Heart left ventricle (tissue), 16 donors: ENCODE measurements around the gene BACH2. TPM values are rescaled to one million over a fixed set of nuclear protein-coding genes. Genes with fewer than 3 reads are reported as not detected.

Experiments
- ATAC-seq, 4 donors: fragments of 200-7000 bp; cut with Tn5 transposase; one replicate each; pipeline ENCODE4 v1.9.1; 2020 to 2022; ENCODE audit warnings: moderate library complexity in 4 of 4, mild to moderate bottlenecking in 3 of 4, moderate number of reproducible peaks in 1 of 4
- DNase-seq, 5 donors: peaks; one replicate each; pipeline ENCODE4 v3.0.0-alpha.2; 2020
- H3K27ac ChIP-seq, 12 donors: fragments of 200-600 bp; sonication (generic) in 4 of 12; one replicate each; pipeline versions ENCODE4 v1.5.0 to v1.8.0; 2016 to 2022; ENCODE audit warnings: mild to moderate bottlenecking in 2 of 12
- H3K27me3 ChIP-seq, 9 donors: fragments of 200-600 bp; sonication (generic) in 2 of 9; one replicate each; pipeline versions ENCODE4 v1.5.1 to v1.8.0; 2016 to 2022; ENCODE audit warnings: mild to moderate bottlenecking in 3 of 9
- H3K36me3 ChIP-seq, 9 donors: fragments of 200-600 bp; sonication (generic) in 2 of 9; one replicate each; pipeline versions ENCODE4 v1.5.0 to v1.8.0; 2018 to 2022; ENCODE audit warnings: mild to moderate bottlenecking in 2 of 9
- H3K4me1 ChIP-seq, 12 donors: fragments of 200-600 bp; sonication (generic) in 4 of 12; one replicate each; pipeline versions ENCODE4 v1.5.0 to v1.8.0; 2016 to 2022; ENCODE audit warnings: mild to moderate bottlenecking in 3 of 12
- H3K4me3 ChIP-seq, 12 donors: fragments of 200-600 bp; sonication (generic) in 4 of 12; one replicate each; pipeline versions ENCODE4 v1.5.0 to v1.8.0; 2017 to 2022; ENCODE audit warnings: mild to moderate bottlenecking in 9 of 12, moderate library complexity in 4 of 12
- H3K9me3 ChIP-seq, 12 donors: fragments of 200-600 bp; sonication (generic) in 4 of 12; one replicate each; pipeline versions ENCODE4 v1.5.0 to v1.8.0; 2016 to 2022; ENCODE audit warnings: mild to moderate bottlenecking in 1 of 12
- POLR2A ChIP-seq, 2 donors: fragments of 450-650 bp; IDR thresholded peaks; one replicate each; pipeline ENCODE4 v1.6.1; 2017; ENCODE audit warnings: antibody characterized with exemption in 2 of 2, mild to moderate bottlenecking in 2 of 2, moderate library complexity in 2 of 2
- WGBS, 4 donors: extraction: QIAGEN DNeasy Blood & Tissue Kit in 2 of 4; methylation state at CpG; one replicate each; pipeline versions ENCODE4 v1.1.5 to v1.1.7; 2013 to 2018; 5-methylcytosine and 5-hydroxymethylcytosine counted together
- intact Hi-C, 10 donors: fragments of 100-400 bp; cut with DNase I; formaldehyde crosslinking; loops; one replicate each; pipeline versions ENCODE4 v1.11.1 to v1.14.2; 2022
- polyA plus RNA-seq, 2 donors: library from polyadenylated mRNA; stranded (reverse); fragments of 200-250 nt; gene quantifications; one replicate each; pipeline ENCODE4 v1.2.3, GENCODE V29; 2013
- total RNA-seq, 9 donors: library from RNA; depleted of rRNA in 2 of 9; stranded (reverse); fragments of >200 nt in 2 of 9; fragmentation: NEBNext Ultra II Directional in 3 of 9; extraction: Animal tissue kit (Norgen Biotek cat#: 25700) in 3 of 9; gene quantifications; one replicate each; pipeline versions ENCODE4 v1.1.0 to v1.2.4, GENCODE V29; 2016 to 2023
- TF ChIP-seq, protein P1 (sequence below), 12 donors: fragments of 200-600 bp; sonication (generic) in 4 of 12; IDR thresholded peaks; one replicate each; pipeline versions ENCODE4 v1.5.0 to v1.8.0; 2018 to 2022; ENCODE audit warnings: antibody characterized with exemption in 12 of 12, mild to moderate bottlenecking in 5 of 12
- donor health status: ischemic (EF 13 %, LVEDD 7.1; RV severe dilation, severe dysfunction).
- donor health status: healthy with polysubstance abuse.
- donor health status: DM: no; HTN: yes; CAD: no.
- donor health status: DM: no; HTN: no; CAD: no.
- donor health status: ischemic (EF 25% LVEDD 6.9; RV normal size, moderate dysfunction).
- donor health status: ischemic (EF 25% LVEDD 5.7; RV mildly dilated, moderate dysfunction).
- donor health status: healthy.
- donor health status: DM: yes; HTN: yes; CAD: no.
- donor health status: ischemic (EF 35%, LVEDD 5.7; RV mildly dilated, moderate dysfunction).
- donor health status: nonischemic (EF 11% LVEDD 7.7; RV severe dilation, severe dysfunction).
- donor health status: DM: yes; HTN: yes; CAD: no.
- donor health status: PGD.
- donor health status: ischemic (EF 29% LVEDD 5.4; RV normal size, mild dysfunction).
- donor health status: nonischemic (EF 23%, LVEDD 6.1; RV moderate dilation, normal function).

Gene BACH2
- total and polyA plus RNA-seq, 11 donors, result 0.23 to 8.4 (median 1.5) TPM

- TF ChIP-seq, protein P1, sequence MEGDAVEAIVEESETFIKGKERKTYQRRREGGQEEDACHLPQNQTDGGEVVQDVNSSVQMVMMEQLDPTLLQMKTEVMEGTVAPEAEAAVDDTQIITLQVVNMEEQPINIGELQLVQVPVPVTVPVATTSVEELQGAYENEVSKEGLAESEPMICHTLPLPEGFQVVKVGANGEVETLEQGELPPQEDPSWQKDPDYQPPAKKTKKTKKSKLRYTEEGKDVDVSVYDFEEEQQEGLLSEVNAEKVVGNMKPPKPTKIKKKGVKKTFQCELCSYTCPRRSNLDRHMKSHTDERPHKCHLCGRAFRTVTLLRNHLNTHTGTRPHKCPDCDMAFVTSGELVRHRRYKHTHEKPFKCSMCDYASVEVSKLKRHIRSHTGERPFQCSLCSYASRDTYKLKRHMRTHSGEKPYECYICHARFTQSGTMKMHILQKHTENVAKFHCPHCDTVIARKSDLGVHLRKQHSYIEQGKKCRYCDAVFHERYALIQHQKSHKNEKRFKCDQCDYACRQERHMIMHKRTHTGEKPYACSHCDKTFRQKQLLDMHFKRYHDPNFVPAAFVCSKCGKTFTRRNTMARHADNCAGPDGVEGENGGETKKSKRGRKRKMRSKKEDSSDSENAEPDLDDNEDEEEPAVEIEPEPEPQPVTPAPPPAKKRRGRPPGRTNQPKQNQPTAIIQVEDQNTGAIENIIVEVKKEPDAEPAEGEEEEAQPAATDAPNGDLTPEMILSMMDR (IDR thresholded peaks at IDR 0.05), result no peak
- TF ChIP-seq POLR2A (IDR thresholded peaks at IDR 0.05), result no peak
- no peaks in the 10 kb centered on the region for H3K9me3 ChIP-seq
- no peaks in the 10 kb centered on the region for H3K27me3 ChIP-seq
- no peak for ATAC-seq
- DNase-seq, result no peak
- H3K4me1 ChIP-seq, result peaks cover 0 to 4% (median 0%) of the 10 kb centered on the region in 12 donors
- intact Hi-C loops, result no loop called here
- H3K27ac ChIP-seq, result no peak overlapping the region
- no peaks in the 10 kb centered on the region for H3K36me3 ChIP-seq
- WGBS, 4 donors, result 67 to 76% (median 73%) methylated on average over 10 of the region's 10 CpGs
- H3K4me3 ChIP-seq, result no peak overlapping the region
These were observed 267.5 kb downstream of the BACH2 start for GRCh38 chr6:90028995-90029635.

DNA sequence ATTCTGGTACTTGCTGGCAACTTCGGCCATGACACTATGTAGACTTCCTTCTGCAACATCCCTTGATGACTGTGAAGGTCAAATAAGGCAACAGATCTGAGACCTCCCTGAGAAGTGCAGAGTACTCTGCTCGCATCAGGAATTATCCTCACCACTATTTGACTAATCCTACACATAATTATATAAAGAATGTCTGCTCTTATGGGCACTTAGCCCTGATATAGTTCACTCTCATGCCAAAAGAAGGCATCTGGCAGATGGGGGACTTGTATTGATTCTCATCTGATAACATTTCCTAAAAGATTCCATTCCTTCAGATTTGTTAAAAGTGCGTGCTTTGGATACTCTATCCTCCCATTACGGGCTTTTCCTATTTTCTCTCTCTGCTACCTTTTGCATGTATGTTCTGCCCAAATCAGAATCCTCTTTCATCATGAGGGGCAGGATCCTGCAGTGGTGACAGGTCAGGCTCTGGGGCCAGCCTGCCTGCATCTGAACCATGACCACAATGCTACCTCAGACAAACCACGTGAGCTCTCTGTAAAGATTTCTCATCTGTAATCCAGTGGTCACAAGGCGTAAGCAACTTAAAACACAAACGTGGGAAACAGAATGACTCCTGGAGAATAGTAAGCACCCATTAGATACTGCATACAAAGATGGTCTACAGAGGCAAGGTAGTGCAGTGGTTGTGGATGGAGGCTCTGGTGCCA lies 268.4 kb downstream of the BACH2 start:
- no peaks in the 10 kb centered on the region for H3K27me3 ChIP-seq
- 91 to 95% (median 94%) methylated on average over 7 of the region's 7 CpGs for WGBS, 4 donors
- H3K36me3 ChIP-seq, result no peaks in the 10 kb centered on the region
- H3K27ac ChIP-seq, result no peak overlapping the region
- intact Hi-C loops, result no loop called here
- no peaks in the 10 kb centered on the region for H3K9me3 ChIP-seq
- no peak overlapping the region for H3K4me3 ChIP-seq
- no peak for TF ChIP-seq POLR2A (IDR thresholded peaks at IDR 0.05)
- TF ChIP-seq, protein P1 (IDR thresholded peaks at IDR 0.05), result no peak
- no peak for DNase-seq
- no peak for ATAC-seq
- H3K4me1 ChIP-seq, result peaks cover 0 to 4% (median 0%) of the 10 kb centered on the region in 12 donors

DNA sequence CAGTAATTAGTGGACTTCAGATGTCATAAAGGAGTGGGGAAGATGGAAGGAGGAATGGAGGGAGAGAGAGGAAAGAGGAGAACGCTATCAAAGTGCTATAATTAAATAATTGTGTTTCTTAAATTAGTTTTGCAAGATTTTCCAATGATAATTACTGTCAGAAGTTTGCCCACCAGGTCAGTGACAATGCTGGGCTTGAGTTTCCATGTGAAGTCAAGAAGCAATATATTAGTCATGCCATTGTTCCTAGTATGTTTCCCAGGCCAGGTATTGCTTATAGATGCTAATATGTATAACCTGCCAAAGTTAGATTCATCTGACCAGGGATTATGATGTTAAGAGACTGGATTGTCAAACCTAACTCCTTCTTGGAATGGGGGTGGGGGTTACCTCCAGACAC lies 270.4 kb downstream of the BACH2 start:
- TF ChIP-seq, protein P1 (IDR thresholded peaks at IDR 0.05), result no peak
- TF ChIP-seq POLR2A (IDR thresholded peaks at IDR 0.05), result no peak
- 85 to 89% (median 88%) methylated on average over 1 of the region's 1 CpG for WGBS, 4 donors
- no peak overlapping the region for H3K27ac ChIP-seq

GRCh38 chr6:90025523-90026061 lies 271.1 kb downstream of the BACH2 start:
- WGBS, 4 donors, result 73 to 80% (median 77%) methylated on average over 5 of the region's 5 CpGs
- intact Hi-C loops, result no loop called here
- no peak overlapping the region for H3K27ac ChIP-seq

More for the DNA sequence above, 270.4 kb downstream of the BACH2 start:
- no peaks in the 10 kb centered on the region for H3K36me3 ChIP-seq
- peaks cover 0 to 4% (median 0%) of the 10 kb centered on the region in 12 donors for H3K4me1 ChIP-seq
- H3K4me3 ChIP-seq, result no peak overlapping the region
- H3K9me3 ChIP-seq, result no peaks in the 10 kb centered on the region
- no peaks in the 10 kb centered on the region for H3K27me3 ChIP-seq
- intact Hi-C loops, result no loop called here
- DNase-seq (no peak), ATAC-seq (no peak)

More at GRCh38 chr6:90025523-90026061, 271.1 kb downstream of the BACH2 start:
- Histone ChIP-seq H3K27me3 (no peaks in the 10 kb centered on the region), H3K4me3 (no peak overlapping the region), H3K4me1 (peaks cover 0 to 4% (median 0%) of the 10 kb centered on the region in 12 donors), H3K36me3 (no peaks in the 10 kb centered on the region), H3K9me3 (no peaks in the 10 kb centered on the region)
- DNase-seq (no peak), ATAC-seq (peak in 2 of 4 donors; percentile 32 to 85)
- TF ChIP-seq, protein P1 (IDR thresholded peaks at IDR 0.05), result no peak
- TF ChIP-seq POLR2A (IDR thresholded peaks at IDR 0.05), result no peak
